ENCODE data around the gene HAGHL.
"Not testable (repeated sequence)": the region's sequence is repeated elsewhere in the genome, so short reads cannot be mapped to it uniquely, and the experiment has no call there.

HAGHL gene

GRCh38 chr16:712740-713250, 14.1 kb upstream of the HAGHL start:
- H3K4me3 ChIP-seq (ENCODE audit: low read depth, low read length); H3K9ac ChIP-seq (ENCODE audit: low read depth, low read length); H3K36me3 ChIP-seq (ENCODE audit: control insufficient read depth, insufficient read depth, low read length); H3K4me1 ChIP-seq (ENCODE audit: control insufficient read depth, insufficient read depth, low read length); H3K9me3 ChIP-seq (ENCODE audit: control insufficient read depth, insufficient read depth, low read length): not testable (repeated sequence)
- H3K27me3 ChIP-seq (ENCODE audit: control insufficient read depth, insufficient read depth, low read length) = peaks cover 30% of the 10 kb centered on the region

- no peak overlapping the region for H3K9ac ChIP-seq (ENCODE audit: low read depth, low read length)
- H3K4me1 ChIP-seq (ENCODE audit: control insufficient read depth, insufficient read depth, low read length) = peaks cover 2% of the 10 kb centered on the region
- H3K36me3 ChIP-seq (ENCODE audit: control insufficient read depth, insufficient read depth, low read length) = no peaks in the 10 kb centered on the region
- H3K27me3 ChIP-seq (ENCODE audit: control insufficient read depth, insufficient read depth, low read length) = peaks cover 17% of the 10 kb centered on the region
- H3K9me3 ChIP-seq (ENCODE audit: control insufficient read depth, insufficient read depth, low read length) = no peaks in the 10 kb centered on the region
- peak overlapping the region; percentile 37 for H3K4me3 ChIP-seq (ENCODE audit: low read depth, low read length)
These were observed 12.8 kb upstream of the HAGHL start for GRCh38 chr16:714079-714478.

DNA sequence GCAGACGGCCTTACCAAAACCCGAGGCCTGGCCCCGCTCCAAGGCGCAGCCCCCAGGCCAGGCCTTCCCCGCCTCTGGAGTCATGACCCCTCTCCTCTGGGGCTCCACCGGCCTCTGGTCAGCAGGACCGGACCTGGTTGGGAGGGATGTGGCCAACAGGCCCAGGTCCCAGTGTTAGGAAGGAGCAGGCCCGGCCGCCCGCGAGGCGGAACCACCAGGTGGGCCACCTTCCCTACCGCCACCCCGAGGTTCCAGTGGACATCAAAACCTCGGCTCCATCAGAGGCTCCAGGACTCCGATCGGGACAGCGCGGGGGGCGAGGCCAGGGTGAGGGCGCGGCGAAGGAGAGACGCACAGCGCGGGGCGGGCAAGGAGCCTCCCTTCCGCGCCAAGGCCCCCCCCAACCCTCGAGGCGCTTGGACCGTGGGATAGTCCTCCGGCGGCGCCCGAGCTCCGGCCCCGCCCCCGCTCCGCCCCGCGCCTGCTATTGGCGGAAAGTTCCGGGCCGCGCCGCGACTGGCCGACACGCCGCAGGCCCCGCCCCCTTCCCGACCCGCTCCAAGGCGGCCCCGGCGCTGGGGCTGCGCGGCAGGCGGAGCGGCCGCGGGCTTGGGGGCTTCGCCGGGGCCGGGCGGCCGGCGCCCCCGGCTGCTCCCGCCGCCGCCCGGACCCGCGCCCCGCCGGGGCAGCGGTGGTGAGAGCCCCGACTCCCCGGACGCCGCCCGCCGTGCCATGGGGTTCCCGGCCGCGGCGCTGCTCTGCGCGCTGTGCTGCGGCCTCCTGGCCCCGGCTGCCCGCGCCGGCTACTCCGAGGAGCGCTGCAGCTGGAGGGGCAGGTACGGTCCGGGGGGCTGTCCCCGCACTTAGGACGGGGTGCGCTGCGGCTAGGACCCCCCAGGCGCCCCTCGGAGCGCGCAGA, 12.1 kb upstream of the HAGHL start, which contains the start of gene METRN:
METRN (plus strand) TSS at position 561 of the 919 bp plus-strand sequence; CDS start at position 733, 172 bp downstream.
- H3K4me3 ChIP-seq (ENCODE audit: low read depth, low read length) = peak within 1 kb of the TSS; percentile 55
- no peak within 1 kb of the TSS for H3K9ac ChIP-seq (ENCODE audit: low read depth, low read length)
- H3K4me1 ChIP-seq (ENCODE audit: control insufficient read depth, insufficient read depth, low read length) = peaks cover 2% of the 10 kb centered on the region

GRCh38 chr16:715477-716199, 11.3 kb upstream of the HAGHL start:
- H3K9me3 ChIP-seq (ENCODE audit: control insufficient read depth, insufficient read depth, low read length) = no peaks in the 10 kb centered on the region
- peaks cover 4% of the 10 kb centered on the region for H3K4me1 ChIP-seq (ENCODE audit: control insufficient read depth, insufficient read depth, low read length)
- no peak overlapping the region for H3K9ac ChIP-seq (ENCODE audit: low read depth, low read length)
- no peaks in the 10 kb centered on the region for H3K36me3 ChIP-seq (ENCODE audit: control insufficient read depth, insufficient read depth, low read length)
- peak overlapping the region; percentile 55 for H3K4me3 ChIP-seq (ENCODE audit: low read depth, low read length)
- peaks cover 15% of the 10 kb centered on the region for H3K27me3 ChIP-seq (ENCODE audit: control insufficient read depth, insufficient read depth, low read length)

More for the DNA sequence above, 12.1 kb upstream of the HAGHL start, which contains the start of gene METRN:
- H3K9me3 ChIP-seq (ENCODE audit: control insufficient read depth, insufficient read depth, low read length) = no peaks in the 10 kb centered on the region
- H3K36me3 ChIP-seq (ENCODE audit: control insufficient read depth, insufficient read depth, low read length) = no peaks in the 10 kb centered on the region
- H3K27me3 ChIP-seq (ENCODE audit: control insufficient read depth, insufficient read depth, low read length) = peaks cover 15% of the 10 kb centered on the region

DNA sequence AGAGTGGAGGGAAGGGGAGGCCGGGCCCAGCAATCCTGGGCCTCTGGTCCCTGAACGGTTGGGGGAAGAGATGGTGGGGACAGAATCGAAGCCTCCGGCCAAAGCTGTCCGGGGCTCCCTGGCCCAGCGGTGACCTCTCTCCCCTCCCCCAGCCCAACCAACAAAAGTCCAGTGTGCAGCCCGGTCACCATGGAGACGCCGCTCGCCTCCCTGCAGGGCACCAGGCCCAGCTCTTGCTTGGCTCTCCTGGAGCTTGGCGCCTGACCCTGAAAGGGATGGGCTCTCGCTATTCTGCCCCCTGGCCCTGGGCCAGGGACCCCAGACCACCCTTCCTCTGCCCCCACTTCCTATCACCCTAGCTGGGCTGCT, 10.7 kb upstream of the HAGHL start:
- peaks cover 15% of the 10 kb centered on the region for H3K27me3 ChIP-seq (ENCODE audit: control insufficient read depth, insufficient read depth, low read length)
- H3K36me3 ChIP-seq (ENCODE audit: control insufficient read depth, insufficient read depth, low read length) = no peaks in the 10 kb centered on the region
- H3K4me1 ChIP-seq (ENCODE audit: control insufficient read depth, insufficient read depth, low read length) = peaks cover 4% of the 10 kb centered on the region
- no peaks in the 10 kb centered on the region for H3K9me3 ChIP-seq (ENCODE audit: control insufficient read depth, insufficient read depth, low read length)
- H3K9ac ChIP-seq (ENCODE audit: low read depth, low read length) = no peak overlapping the region
- peak overlapping the region; percentile 55 for H3K4me3 ChIP-seq (ENCODE audit: low read depth, low read length)

- Histone ChIP-seq H3K9me3 (ENCODE audit: control insufficient read depth, insufficient read depth, low read length) (no peaks in the 10 kb centered on the region), H3K4me3 (ENCODE audit: low read depth, low read length) (no peak overlapping the region), H3K36me3 (ENCODE audit: control insufficient read depth, insufficient read depth, low read length) (no peaks in the 10 kb centered on the region), H3K9ac (ENCODE audit: low read depth, low read length) (no peak overlapping the region), H3K4me1 (ENCODE audit: control insufficient read depth, insufficient read depth, low read length) (peaks cover 4% of the 10 kb centered on the region), H3K27me3 (ENCODE audit: control insufficient read depth, insufficient read depth, low read length) (peaks cover 15% of the 10 kb centered on the region)
These were observed 10.1 kb upstream of the HAGHL start for GRCh38 chr16:716768-717325.

DNA sequence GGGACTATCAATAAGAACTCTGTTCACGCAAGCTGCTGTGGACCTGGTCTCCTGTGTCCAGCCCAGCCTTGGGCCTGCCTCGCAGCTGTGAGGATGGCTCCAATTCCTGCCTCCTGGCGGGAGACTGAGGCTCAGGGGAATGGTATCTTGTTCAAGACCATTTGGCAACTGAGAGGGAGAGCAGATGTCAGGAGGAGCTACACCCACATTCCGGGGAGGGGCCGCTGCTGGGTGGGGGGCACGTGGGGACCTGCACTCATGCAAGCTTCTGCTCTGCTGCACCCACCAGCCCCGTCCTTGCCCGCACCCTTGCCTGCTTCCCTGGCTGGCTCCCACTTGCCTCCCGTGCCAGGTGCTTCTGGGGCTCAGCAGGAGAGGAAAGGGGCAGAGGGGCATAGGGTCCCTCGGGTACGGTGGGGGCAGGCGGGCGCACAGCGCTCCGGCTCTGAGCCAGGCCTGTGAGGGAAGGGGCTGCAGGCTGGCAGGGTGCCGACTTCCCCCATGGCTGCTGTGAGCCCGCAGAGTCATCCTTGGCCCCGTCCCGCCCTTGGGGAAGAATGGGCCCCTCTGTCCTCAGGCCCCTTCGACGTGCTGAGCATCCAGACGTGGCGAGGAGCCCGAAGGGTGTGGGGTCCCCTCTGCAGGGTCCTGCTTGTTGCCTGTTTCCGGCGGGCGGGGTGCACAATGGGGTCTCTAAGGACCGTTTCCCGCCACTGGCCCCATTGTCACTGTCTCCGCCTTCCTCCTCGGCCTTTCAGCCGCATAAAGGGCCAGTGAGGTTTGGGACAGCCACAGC, 9.3 kb upstream of the HAGHL start:
- Histone ChIP-seq H3K36me3 (ENCODE audit: control insufficient read depth, insufficient read depth, low read length) (peaks cover 6% of the 10 kb centered on the region), H3K9ac (ENCODE audit: low read depth, low read length) (no peak overlapping the region)

DNA sequence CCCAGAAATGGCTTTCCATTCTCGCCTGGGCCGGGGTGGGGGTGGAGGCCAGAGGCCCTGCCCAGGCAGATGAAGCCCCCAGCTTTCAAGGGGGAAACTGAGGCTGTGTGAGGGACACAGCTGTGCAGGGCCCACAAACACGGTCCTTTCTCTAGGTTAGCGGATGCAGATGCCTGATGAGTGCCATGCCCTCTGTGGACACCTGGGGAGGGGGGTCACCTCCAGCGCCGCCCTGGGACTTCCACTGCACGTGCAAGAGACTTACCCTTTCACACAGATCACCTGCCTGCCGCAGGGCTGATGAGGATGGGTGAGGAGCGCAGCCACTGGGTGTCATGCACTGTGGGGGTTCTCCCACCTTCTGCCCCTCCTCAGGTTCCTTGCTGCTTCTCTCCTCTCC, 8.5 kb upstream of the HAGHL start:
- no peak overlapping the region for H3K9ac ChIP-seq (ENCODE audit: low read depth, low read length)
- H3K36me3 ChIP-seq (ENCODE audit: control insufficient read depth, insufficient read depth, low read length) = peaks cover 9% of the 10 kb centered on the region
- no peak overlapping the region for H3K4me3 ChIP-seq (ENCODE audit: low read depth, low read length)
- peaks cover 15% of the 10 kb centered on the region for H3K27me3 ChIP-seq (ENCODE audit: control insufficient read depth, insufficient read depth, low read length)
- H3K9me3 ChIP-seq (ENCODE audit: control insufficient read depth, insufficient read depth, low read length) = no peaks in the 10 kb centered on the region
- H3K4me1 ChIP-seq (ENCODE audit: control insufficient read depth, insufficient read depth, low read length) = peaks cover 4% of the 10 kb centered on the region

More for the DNA sequence above, 9.3 kb upstream of the HAGHL start:
- H3K27me3 ChIP-seq (ENCODE audit: control insufficient read depth, insufficient read depth, low read length) = peaks cover 15% of the 10 kb centered on the region
- H3K9me3 ChIP-seq (ENCODE audit: control insufficient read depth, insufficient read depth, low read length) = no peaks in the 10 kb centered on the region
- peaks cover 4% of the 10 kb centered on the region for H3K4me1 ChIP-seq (ENCODE audit: control insufficient read depth, insufficient read depth, low read length)
- H3K4me3 ChIP-seq (ENCODE audit: low read depth, low read length) = no peak overlapping the region

DNA sequence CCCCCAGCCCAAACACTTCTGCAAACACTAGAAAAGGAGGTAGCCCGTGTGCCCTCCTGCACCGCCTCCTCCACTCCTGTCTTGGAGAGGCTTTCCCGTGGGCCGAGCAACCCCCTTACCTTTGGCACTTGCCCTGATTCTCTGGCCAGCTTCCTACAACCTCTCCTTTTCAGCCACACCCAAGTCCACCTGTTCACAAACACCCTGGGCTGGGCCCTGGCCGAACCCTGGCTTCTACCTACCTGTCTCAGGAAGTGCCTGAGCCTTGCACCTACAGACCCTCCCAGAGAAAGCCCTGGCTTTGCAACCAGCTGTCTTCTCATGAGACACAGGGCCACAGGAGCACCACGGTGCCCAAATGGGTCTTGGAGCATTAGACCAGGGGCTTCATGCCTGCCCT, 8.0 kb upstream of the HAGHL start:
- Histone ChIP-seq H3K4me1 (ENCODE audit: control insufficient read depth, insufficient read depth, low read length) (peaks cover 4% of the 10 kb centered on the region), H3K4me3 (ENCODE audit: low read depth, low read length) (no peak overlapping the region), H3K9me3 (ENCODE audit: control insufficient read depth, insufficient read depth, low read length) (no peaks in the 10 kb centered on the region), H3K9ac (ENCODE audit: low read depth, low read length) (no peak overlapping the region), H3K27me3 (ENCODE audit: control insufficient read depth, insufficient read depth, low read length) (peaks cover 10% of the 10 kb centered on the region), H3K36me3 (ENCODE audit: control insufficient read depth, insufficient read depth, low read length) (peaks cover 9% of the 10 kb centered on the region)

DNA sequence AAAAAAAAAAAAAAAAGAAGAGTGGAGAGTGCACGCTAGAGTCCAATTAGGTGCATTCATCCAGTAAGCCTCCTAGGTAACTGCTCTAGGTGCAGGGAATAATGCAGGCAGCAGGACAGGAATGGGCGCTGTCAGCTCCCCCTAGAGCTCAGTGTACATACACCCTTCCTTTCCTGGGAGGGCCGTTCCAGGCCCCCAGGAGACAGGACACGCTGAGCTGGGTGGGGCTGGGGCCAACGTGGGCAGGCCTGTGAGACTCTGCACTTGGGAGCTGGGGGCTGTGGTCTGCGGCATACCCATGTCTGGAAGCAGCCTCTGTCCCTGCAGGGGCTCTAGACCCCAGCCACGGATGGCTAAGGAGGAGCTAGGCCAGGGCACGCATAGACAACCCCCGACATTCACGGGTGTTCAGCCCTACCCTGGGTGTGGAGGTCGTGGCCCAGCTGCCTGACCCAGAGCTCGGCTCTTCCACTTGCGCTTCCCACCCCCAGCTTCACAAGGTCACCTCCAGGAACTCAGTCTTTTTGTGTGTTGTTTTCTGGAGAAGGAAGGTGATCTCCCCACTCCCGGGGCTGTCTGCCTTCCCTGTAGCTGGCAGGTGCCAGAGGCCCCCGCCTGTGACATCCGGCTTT, 7.0 kb upstream of the HAGHL start:
- no peak overlapping the region for H3K9ac ChIP-seq (ENCODE audit: low read depth, low read length)
- H3K27me3 ChIP-seq (ENCODE audit: control insufficient read depth, insufficient read depth, low read length) = peaks cover 8% of the 10 kb centered on the region
- H3K4me1 ChIP-seq (ENCODE audit: control insufficient read depth, insufficient read depth, low read length) = peaks cover 4% of the 10 kb centered on the region
- peaks cover 9% of the 10 kb centered on the region for H3K36me3 ChIP-seq (ENCODE audit: control insufficient read depth, insufficient read depth, low read length)
- no peaks in the 10 kb centered on the region for H3K9me3 ChIP-seq (ENCODE audit: control insufficient read depth, insufficient read depth, low read length)
- H3K4me3 ChIP-seq (ENCODE audit: low read depth, low read length) = peak overlapping the region; percentile 76
